Fibroblast of villous mesenchyme (primary cell): ENCODE data around the gene ETS2. TPM values are rescaled to one million over a fixed set of nuclear protein-coding genes. Genes with fewer than 3 reads are reported as not detected.
"Not testable (repeated sequence)": the region's sequence is repeated elsewhere in the genome, so short reads cannot be mapped to it uniquely, and the experiment has no call there.

Source experiments
- DNase-seq: peaks from one replicate; pipeline ENCODE4 v3.0.0-alpha.2; 2010; ENCODE audit warnings: low read depth
- H3K4me3 ChIP-seq: 2 replicates; pipeline ENCODE4 v1.5.1; 2011; ENCODE audit warnings: low read depth, mild to moderate bottlenecking, low read length
- total RNA-seq: library from RNA; depleted of rRNA; stranded (reverse); fragments of >200 nt; gene quantifications from 2 replicates; pipeline ENCODE4 v1.2.3, GENCODE V29; 2012
- TF ChIP-seq, protein P1 (sequence below): IDR thresholded peaks from 2 replicates; pipeline ENCODE4 v1.5.1; 2012; ENCODE audit warnings: low read depth, mild to moderate bottlenecking, low read length; ENCODE audit not compliant: insufficient read depth

Gene ETS2
- total RNA-seq, 1 donor, result 45.8 TPM

- no peak for DNase-seq
- no peak overlapping the region for H3K4me3 ChIP-seq
- TF ChIP-seq, protein P1, sequence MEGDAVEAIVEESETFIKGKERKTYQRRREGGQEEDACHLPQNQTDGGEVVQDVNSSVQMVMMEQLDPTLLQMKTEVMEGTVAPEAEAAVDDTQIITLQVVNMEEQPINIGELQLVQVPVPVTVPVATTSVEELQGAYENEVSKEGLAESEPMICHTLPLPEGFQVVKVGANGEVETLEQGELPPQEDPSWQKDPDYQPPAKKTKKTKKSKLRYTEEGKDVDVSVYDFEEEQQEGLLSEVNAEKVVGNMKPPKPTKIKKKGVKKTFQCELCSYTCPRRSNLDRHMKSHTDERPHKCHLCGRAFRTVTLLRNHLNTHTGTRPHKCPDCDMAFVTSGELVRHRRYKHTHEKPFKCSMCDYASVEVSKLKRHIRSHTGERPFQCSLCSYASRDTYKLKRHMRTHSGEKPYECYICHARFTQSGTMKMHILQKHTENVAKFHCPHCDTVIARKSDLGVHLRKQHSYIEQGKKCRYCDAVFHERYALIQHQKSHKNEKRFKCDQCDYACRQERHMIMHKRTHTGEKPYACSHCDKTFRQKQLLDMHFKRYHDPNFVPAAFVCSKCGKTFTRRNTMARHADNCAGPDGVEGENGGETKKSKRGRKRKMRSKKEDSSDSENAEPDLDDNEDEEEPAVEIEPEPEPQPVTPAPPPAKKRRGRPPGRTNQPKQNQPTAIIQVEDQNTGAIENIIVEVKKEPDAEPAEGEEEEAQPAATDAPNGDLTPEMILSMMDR, result no peak
These were observed 19.5 kb downstream of the ETS2 start for GRCh38 chr21:38825269-38825668.

DNA sequence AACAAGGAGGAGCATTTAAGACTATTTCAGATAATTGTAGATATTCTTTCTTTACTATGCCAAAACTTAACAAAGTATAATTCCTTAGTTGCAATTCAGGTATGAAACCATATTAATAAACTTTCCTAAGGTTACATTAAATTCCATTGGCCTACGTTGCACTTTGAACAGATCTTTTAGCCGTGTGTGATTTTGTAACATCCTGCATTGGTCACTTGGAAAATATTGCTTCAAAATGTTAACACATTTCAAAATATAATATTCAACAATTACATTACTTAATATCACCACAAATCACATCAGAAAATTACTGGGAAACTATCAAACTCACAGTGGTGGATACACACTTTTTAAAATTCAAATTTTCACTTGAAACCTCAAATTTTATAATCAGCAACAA is 20.2 kb downstream of the ETS2 start:
- no peak overlapping the region for H3K4me3 ChIP-seq
- TF ChIP-seq, protein P1, result no peak
- DNase-seq, result no peak

GRCh38 chr21:38828111-38828510 is 22.4 kb downstream of the ETS2 start:
- not testable (repeated sequence) for DNase-seq, H3K4me3 ChIP-seq

- H3K4me3 ChIP-seq, result no peak overlapping the region
- no peak for DNase-seq
- TF ChIP-seq, protein P1, result no peak
These were observed 25.2 kb downstream of the ETS2 start for GRCh38 chr21:38830671-38831525.

DNA sequence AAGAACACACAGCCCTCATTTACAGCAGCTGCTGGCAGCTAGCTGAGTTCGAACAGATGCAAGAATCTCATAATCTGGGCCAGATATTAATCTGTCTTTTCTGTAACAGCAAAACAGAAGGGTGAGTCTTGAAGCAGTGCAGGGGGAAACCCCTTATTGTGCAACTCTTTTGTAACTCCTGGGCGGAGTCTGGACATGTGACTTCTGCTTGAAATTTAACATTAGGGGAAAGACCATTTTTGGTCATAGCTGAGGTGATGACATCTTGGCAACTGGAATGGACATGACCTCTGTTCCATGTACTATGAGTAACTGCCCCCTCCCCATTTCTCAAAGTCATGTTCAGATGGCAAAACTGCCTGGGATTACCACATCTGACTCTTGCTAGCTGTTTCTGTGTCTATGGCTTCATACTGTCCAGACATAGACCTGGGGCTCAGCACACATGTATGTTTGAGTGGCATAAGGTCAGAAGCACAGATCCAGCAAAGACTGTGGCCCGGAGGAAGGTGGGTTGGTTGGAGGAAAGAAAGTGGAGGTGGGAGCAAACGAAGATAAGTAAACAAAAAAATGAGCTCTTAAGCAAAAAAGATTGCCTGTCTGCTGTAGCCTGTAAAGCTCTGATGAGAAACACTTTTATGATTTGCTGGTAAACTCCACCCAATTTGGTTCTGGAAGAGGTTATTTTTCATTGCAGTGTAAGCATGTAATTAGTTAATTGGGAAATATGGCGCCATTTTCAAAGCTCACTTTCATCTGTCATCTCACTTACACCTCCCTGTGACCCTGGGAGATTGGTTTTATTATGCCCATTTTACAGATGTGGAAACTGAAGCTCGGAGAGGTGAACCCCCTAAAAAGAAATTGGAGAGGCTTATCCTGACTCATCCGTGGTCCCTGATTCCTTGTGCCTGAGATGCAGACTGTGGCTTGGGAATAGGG is 26.1 kb downstream of the ETS2 start:
- TF ChIP-seq, protein P1, result no peak
- DNase-seq, result peak; percentile 100
- H3K4me3 ChIP-seq, result no peak overlapping the region

DNA sequence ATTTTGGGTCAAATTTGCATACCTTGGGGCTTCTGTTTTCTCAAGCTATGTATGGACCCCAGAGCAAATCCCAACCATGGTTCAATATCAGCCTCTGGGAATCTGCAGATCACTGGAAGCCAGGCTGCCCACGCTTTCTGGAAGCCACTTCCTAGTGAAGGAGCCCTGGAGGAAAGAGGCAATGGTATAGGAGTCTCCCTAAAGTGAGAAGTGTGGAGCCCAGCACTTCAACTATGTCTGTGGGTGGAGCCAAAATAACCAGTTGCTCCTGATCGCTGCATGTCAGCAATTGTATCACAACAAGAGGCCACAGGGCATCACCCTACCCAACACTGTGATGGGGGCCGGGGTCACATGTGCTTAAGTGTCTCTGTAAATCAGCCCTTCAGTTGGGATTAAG is 26.9 kb downstream of the ETS2 start:
- TF ChIP-seq, protein P1, result no peak

DNA sequence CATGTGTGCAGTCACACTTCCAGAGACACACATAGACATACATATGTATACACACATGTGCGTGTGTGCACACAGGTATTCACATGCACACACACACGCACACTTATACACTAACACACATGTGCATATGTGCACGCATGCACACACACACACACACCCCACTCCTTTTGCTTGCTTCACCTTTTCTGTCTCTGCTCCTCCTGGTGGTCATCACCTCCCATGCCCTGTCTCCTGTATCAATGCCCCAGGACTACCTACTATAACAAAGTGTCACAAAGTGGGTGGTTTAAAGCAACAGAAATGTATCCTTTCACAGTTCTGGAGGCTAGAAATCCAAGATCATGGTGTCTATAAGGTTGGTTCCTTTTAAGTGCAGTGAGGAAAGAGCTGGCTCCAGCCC is 27.4 kb downstream of the ETS2 start:
- no peak overlapping the region for H3K4me3 ChIP-seq
- TF ChIP-seq, protein P1, result no peak
- DNase-seq, result no peak

More for the DNA sequence above, 26.9 kb downstream of the ETS2 start:
- no peak overlapping the region for H3K4me3 ChIP-seq
- no peak for DNase-seq
